HepG2 (cell line): ENCODE results near the gene KCND3. TPM values are rescaled to one million over a fixed set of nuclear protein-coding genes. Genes with fewer than 3 reads are reported as not detected.
A peak's percentile ranks its signal among the peaks of the same experiment; 100 is the strongest.

Experiments used
- ARID5B ChIP-seq: IDR thresholded peaks from 2 replicates; pipeline ENCODE4 v1.4.0; 2020; ENCODE audit warnings: mild to moderate bottlenecking, missing genetic modification reagents
- FOXA3 ChIP-seq: IDR thresholded peaks from 2 replicates; pipeline ENCODE4 v1.6.1; 2016; ENCODE audit warnings: missing genetic modification reagents, missing compliant biosample characterization
- FOXO4 ChIP-seq: sonication (generic); formaldehyde crosslinking; conservative IDR thresholded peaks from 2 replicates; pipeline ENCODE4 v1.8.1; 2023; ENCODE audit warnings: missing genetic modification reagents
- HNF4G ChIP-seq, 2 experiments: sonication (generic) in 1 of 2; formaldehyde crosslinking in 1 of 2; IDR thresholded peaks; 2 replicates each; pipeline versions ENCODE4 v1.4.0 to v1.6.1; 2011 to 2020; ENCODE audit warnings: borderline replicate concordance in 2 of 2, low read depth in 2 of 2, mild to moderate bottlenecking in 2 of 2, low read length in 1 of 2, missing genetic modification reagents in 1 of 2, moderate library complexity in 1 of 2
- KDM1A ChIP-seq: IDR thresholded peaks from 2 replicates; pipeline ENCODE4 v1.6.1; 2016; ENCODE audit warnings: missing compliant biosample characterization
- NFIC ChIP-seq: IDR thresholded peaks from 2 replicates; pipeline ENCODE4 v1.6.1; 2012; ENCODE audit warnings: mild to moderate bottlenecking, low read length, inconsistent platforms
- ZBTB4 ChIP-seq: sonication (generic); formaldehyde crosslinking; IDR thresholded peaks from 2 replicates; pipeline ENCODE4 v1.4.0; 2020; ENCODE audit warnings: missing genetic modification reagents, mild to moderate bottlenecking, borderline replicate concordance
- ZKSCAN8 ChIP-seq: IDR thresholded peaks from 2 replicates; pipeline ENCODE4 v1.6.1; 2016; ENCODE audit warnings: borderline replicate concordance, missing genetic modification reagents, missing compliant biosample characterization
- ZNF180 ChIP-seq: sonication (generic); formaldehyde crosslinking; IDR thresholded peaks from 2 replicates; pipeline ENCODE4 v1.4.0; 2020; ENCODE audit warnings: low read depth, missing genetic modification reagents, borderline replicate concordance
- ZNF484 ChIP-seq: sonication (generic); formaldehyde crosslinking; IDR thresholded peaks from 2 replicates; pipeline ENCODE4 v1.5.1; 2020; ENCODE audit warnings: mild to moderate bottlenecking, low read depth, missing genetic modification reagents, borderline replicate concordance
- ZNF782 ChIP-seq: sonication (generic); formaldehyde crosslinking; IDR thresholded peaks from 2 replicates; pipeline ENCODE4 v1.4.0; 2020; ENCODE audit warnings: missing genetic modification reagents, mild to moderate bottlenecking, borderline replicate concordance
- polyA plus RNA-seq, 8 experiments: library from polyadenylated mRNA; depleted of rRNA in 3 of 8; stranded (reverse) in 7 of 8; unstranded in 1 of 8; fragments of >200 nt; fragmentation: Illumina TruSeq in 4 of 8; extraction: Trizol in 4 of 8; gene quantifications; 2 replicates each; pipeline versions ENCODE4 v1.2.1 to v1.2.3, GENCODE V29; 2011 to 2016; ENCODE audit warnings: low read depth in 4 of 8, missing spikeins in 1 of 8, mixed read lengths in 1 of 8; ENCODE audit not compliant: insufficient read depth in 1 of 8
- total RNA-seq, 5 experiments: library from RNA; depleted of rRNA; stranded (reverse); fragments of >200 nt; fragmentation: Illumina TruSeq; extraction: Trizol; gene quantifications; 2 replicates each; pipeline ENCODE4 v1.2.3, GENCODE V29; 2016; ENCODE audit warnings: low read depth in 1 of 5

Gene KCND3
- total and polyA plus RNA-seq, 2 of the 13 experiments (the other 11 are each of a cell fraction or from before 2014, with no cell fraction given), result 0.04 TPM; not detected in 1

- TF ChIP-seq FOXO4 (CRISPR knock-in tag), result 0 out of 2 replicates have a peak, but pooled peaks have one; percentile 48
- no peak for TF ChIP-seq ZNF782
- no peak for TF ChIP-seq ZBTB4
- TF ChIP-seq ARID5B (CRISPR knock-in tag), result peak; percentile 35; the same call in 1 of the 2 replicates
- no peak for TF ChIP-seq KDM1A (CRISPR knock-in tag)
- TF ChIP-seq ZNF180, result no peak
- no peak for TF ChIP-seq ZKSCAN8
- TF ChIP-seq NFIC, result no peak
- TF ChIP-seq HNF4G (IDR thresholded peaks at IDR 0.05; ENCODE audit: borderline replicate concordance, low read depth, low read length), result no peak
- no peak for TF ChIP-seq HNF4G (CRISPR knock-in tag; IDR thresholded peaks at IDR 0.05; ENCODE audit: borderline replicate concordance, low read depth)
- peak; percentile 82 for TF ChIP-seq FOXA3 (CRISPR knock-in tag)
- no peak for TF ChIP-seq ZNF484 (CRISPR knock-in tag)
Measured at GRCh38 chr1:111988377-111988742, 1.1 kb downstream of the KCND3 start (continued).
